GM23338 (cell line): Measurements from ENCODE around the gene KLF11. TPM values are rescaled to one million over a fixed set of nuclear protein-coding genes. Genes with fewer than 3 reads are reported as not detected.

Source experiments
- ATAC-seq: fragments of 200-7000 bp; cut with Tn5 transposase; 3 replicates; pipeline ENCODE4 v1.9.1; 2020
- DNase-seq: peaks from one replicate; pipeline ENCODE4 v3.0.0-alpha.2; 2015; ENCODE audit warnings: low spot score
- H2AFZ ChIP-seq: fragments of 200-600 bp; sonication (generic); 2 replicates; pipeline ENCODE4 v1.8.0; 2016; ENCODE audit warnings: antibody characterized with exemption, mild to moderate bottlenecking, moderate library complexity
- H3F3A ChIP-seq: fragments of 200-600 bp; sonication (generic); replicated peaks from 2 replicates; pipeline ENCODE4 v1.8.0; 2017; ENCODE audit warnings: antibody characterized with exemption, mixed run types, low read depth
- H3K27ac ChIP-seq: fragments of 200-600 bp; sonication (generic); 2 replicates; pipeline ENCODE4 v1.6.1; 2016; ENCODE audit warnings: low read depth
- H3K27me3 ChIP-seq: fragments of 200-600 bp; sonication (generic); 2 replicates; pipeline ENCODE4 v1.8.0; 2016; ENCODE audit warnings: mild to moderate bottlenecking, mixed run types, moderate library complexity; ENCODE audit not compliant: insufficient read depth
- H3K36me3 ChIP-seq: fragments of 200-600 bp; sonication (generic); 2 replicates; pipeline ENCODE4 v1.8.0; 2016; ENCODE audit warnings: mild to moderate bottlenecking; ENCODE audit not compliant: insufficient read depth
- H3K4me1 ChIP-seq: fragments of 200-600 bp; sonication (generic); 2 replicates; pipeline ENCODE4 v1.8.0; 2016; ENCODE audit warnings: mild to moderate bottlenecking, moderate library complexity; ENCODE audit not compliant: insufficient read depth
- H3K4me2 ChIP-seq: fragments of 200-600 bp; sonication (generic); 2 replicates; pipeline ENCODE4 v1.7.1; 2017; ENCODE audit warnings: mixed run types
- H3K4me3 ChIP-seq: fragments of 200-600 bp; sonication (generic); 2 replicates; pipeline ENCODE4 v1.6.1; 2016; ENCODE audit warnings: mixed run types
- H3K79me2 ChIP-seq: fragments of 200-600 bp; sonication (generic); replicated peaks from 2 replicates; pipeline ENCODE4 v1.8.0; 2017; ENCODE audit warnings: mild to moderate bottlenecking; ENCODE audit not compliant: insufficient read depth
- H3K9me2 ChIP-seq: fragments of 200-600 bp; sonication (generic); 2 replicates; pipeline ENCODE4 v1.8.0; 2017; ENCODE audit not compliant: insufficient read depth
- H4K20me1 ChIP-seq: fragments of 200-600 bp; sonication (generic); replicated peaks from 2 replicates; pipeline ENCODE4 v1.8.0; 2017; ENCODE audit warnings: mild to moderate bottlenecking; ENCODE audit not compliant: insufficient read depth
- H3K27ac Mint-ChIP-seq: 2 replicates; pipeline ENCODE4 v1.8.0; 2020; ENCODE audit warnings: inconsistent platforms, mild to moderate bottlenecking, moderate library complexity, mixed read lengths
- H3K27me3 Mint-ChIP-seq: 3 replicates; pipeline ENCODE4 v1.8.0; 2022; ENCODE audit warnings: low read depth, mild to moderate bottlenecking, moderate library complexity, mixed read lengths, inconsistent platforms; ENCODE audit not compliant: insufficient read depth, poor library complexity
- H3K36me3 Mint-ChIP-seq: 3 replicates; pipeline ENCODE4 v1.8.0; 2021; ENCODE audit warnings: low read depth, mild to moderate bottlenecking, inconsistent platforms, moderate library complexity, mixed read lengths
- H3K4me1 Mint-ChIP-seq: 3 replicates; pipeline ENCODE4 v1.8.0; 2020; ENCODE audit warnings: mild to moderate bottlenecking, inconsistent platforms, mixed read lengths
- H3K4me3 Mint-ChIP-seq: 3 replicates; pipeline ENCODE4 v1.8.0; 2021; ENCODE audit warnings: moderate library complexity, mild to moderate bottlenecking, inconsistent platforms, mixed read lengths
- H3K9me3 Mint-ChIP-seq: 3 replicates; pipeline ENCODE4 v1.8.0; 2020; ENCODE audit warnings: moderate library complexity, mild to moderate bottlenecking, inconsistent platforms, mixed read lengths
- CREB1 ChIP-seq: fragments of 250-450 bp; sonication (Bioruptor Pico); IDR thresholded peaks from 2 replicates; pipeline ENCODE4 v1.5.0; 2020; ENCODE audit warnings: low read depth, mild to moderate bottlenecking, moderate library complexity
- CTCF ChIP-seq, 2 experiments: fragments of 200-600 bp in 1 of 2; sonication (generic) in 1 of 2; conservative IDR thresholded peaks; 2 replicates each; pipeline versions ENCODE4 v1.5.1 to v1.6.1; 2016 to 2017; ENCODE audit warnings: antibody characterized with exemption in 2 of 2, low read depth in 2 of 2, mild to moderate bottlenecking in 2 of 2, moderate library complexity in 1 of 2
- EZH2 ChIP-seq: fragments of 200-600 bp; sonication (generic); IDR thresholded peaks from one replicate; pipeline ENCODE4 v1.8.0; 2017; ENCODE audit warnings: antibody characterized with exemption, mild to moderate bottlenecking, low read depth; ENCODE audit not compliant: unreplicated experiment
- EZH2phosphoT487 ChIP-seq: fragments of 200-600 bp; sonication (generic); IDR thresholded peaks from one replicate; pipeline ENCODE4 v1.8.1; 2018; ENCODE audit warnings: antibody characterized with exemption; ENCODE audit not compliant: unreplicated experiment
- JUNB ChIP-seq: IDR thresholded peaks from one replicate; pipeline ENCODE4 v1.6.1; 2016; ENCODE audit warnings: antibody characterized with exemption; ENCODE audit not compliant: unreplicated experiment
- POLR2AphosphoS5 ChIP-seq: IDR thresholded peaks from 2 replicates; pipeline ENCODE4 v1.6.1; 2016; ENCODE audit warnings: antibody characterized with exemption, low read depth
- ZNF331 ChIP-seq: fragments of 250-450 bp; sonication (Bioruptor Pico); IDR thresholded peaks from 2 replicates; pipeline ENCODE4 v1.5.0; 2020; ENCODE audit warnings: low read depth, mild to moderate bottlenecking, moderate library complexity
- ZNF462 ChIP-seq: fragments of 250-450 bp; sonication (Bioruptor Pico); IDR thresholded peaks from 2 replicates; pipeline ENCODE4 v1.5.0; 2020; ENCODE audit warnings: mild to moderate bottlenecking, moderate library complexity
- polyA plus RNA-seq: library from polyadenylated mRNA; unstranded; fragments of >200 nt; fragmentation: Nextera tagmentation; extraction: Ambion mirVana; gene quantifications from 2 replicates; pipeline ENCODE4 v1.2.1, GENCODE V29; 2016
- total RNA-seq: library from RNA; depleted of rRNA; stranded (reverse); fragments of >200 nt; shearing (Covaris generic); gene quantifications from 2 replicates; pipeline ENCODE4 v1.2.3, GENCODE V29; 2014
- TF ChIP-seq, protein P1 (sequence below): IDR thresholded peaks from 2 replicates; pipeline ENCODE4 v1.6.1; 2016; ENCODE audit warnings: antibody characterized with exemption
- TF ChIP-seq, protein P2 (sequence below): IDR thresholded peaks from one replicate; pipeline ENCODE4 v1.6.1; 2018; ENCODE audit warnings: antibody characterized with exemption; ENCODE audit not compliant: unreplicated experiment

The KLF11 gene
- total and polyA plus RNA-seq, 2 experiments from 2014 or later: 1.4 to 5.6 TPM

DNA sequence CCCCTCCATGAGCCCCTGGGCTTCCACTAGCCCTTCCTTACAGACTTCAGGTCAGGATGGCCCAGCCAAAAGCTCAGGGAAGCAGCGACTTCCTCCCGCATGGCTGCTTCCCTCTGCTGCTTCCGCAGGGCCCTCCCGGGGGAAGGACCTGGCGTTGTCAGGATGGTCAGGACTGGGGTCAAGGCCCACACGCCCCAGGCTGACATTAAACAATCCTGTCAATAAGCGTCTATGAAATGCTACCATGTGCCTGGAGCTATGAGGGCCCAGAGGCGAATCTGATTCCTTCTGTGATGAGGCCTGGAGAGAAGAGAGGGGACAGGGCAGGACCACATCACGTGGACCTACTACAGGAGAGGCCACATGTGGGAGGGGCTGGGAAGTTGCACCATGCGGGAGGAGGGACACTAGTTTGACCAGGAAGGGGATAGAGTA lies 19.6 kb downstream of the KLF11 start:
- DNase-seq: no peak
- Histone ChIP-seq H3K4me1 (no peaks in the 10 kb centered on the region; the same call in 1 of the 2 replicates), H3K9me2 (no peaks in the 10 kb centered on the region), H2AFZ (no peak overlapping the region), H3K4me2 (no peak overlapping the region), H4K20me1 (no peaks in the 10 kb centered on the region), H3K27ac (no peak overlapping the region), H3K79me2 (no peaks in the 10 kb centered on the region), H3K4me3 (no peak overlapping the region), H3K36me3 (no peaks in the 10 kb centered on the region), H3F3A (peaks cover 4% of the 10 kb centered on the region; the same call in 1 of the 2 replicates), H3K27me3 (no peaks in the 10 kb centered on the region)
- Mint-ChIP-seq H3K4me3 (no peak overlapping the region; the same call in 2 of the 3 replicates), H3K9me3 (peaks cover 6% of the 10 kb centered on the region; the same call in 2 of the 3 replicates), H3K27me3 (peaks cover 11% of the 10 kb centered on the region), H3K27ac (no peak overlapping the region), H3K4me1 (peaks cover 13% of the 10 kb centered on the region), H3K36me3 (peaks cover 3% of the 10 kb centered on the region; the same call in 1 of the 3 replicates)
- ATAC-seq: no peak
- TF ChIP-seq CREB1 (CRISPR knock-in tag) (no peak), JUNB (no peak), EZH2 (no peak), EZH2phosphoT487 (no peak), CTCF (conservative IDR thresholded peaks at IDR 0.05; ENCODE audit: low read depth in 2 of 2) (no peak), ZNF462 (CRISPR knock-in tag) (no peak), ZNF331 (CRISPR knock-in tag) (no peak), POLR2AphosphoS5 (no peak)
- TF ChIP-seq, protein P1, sequence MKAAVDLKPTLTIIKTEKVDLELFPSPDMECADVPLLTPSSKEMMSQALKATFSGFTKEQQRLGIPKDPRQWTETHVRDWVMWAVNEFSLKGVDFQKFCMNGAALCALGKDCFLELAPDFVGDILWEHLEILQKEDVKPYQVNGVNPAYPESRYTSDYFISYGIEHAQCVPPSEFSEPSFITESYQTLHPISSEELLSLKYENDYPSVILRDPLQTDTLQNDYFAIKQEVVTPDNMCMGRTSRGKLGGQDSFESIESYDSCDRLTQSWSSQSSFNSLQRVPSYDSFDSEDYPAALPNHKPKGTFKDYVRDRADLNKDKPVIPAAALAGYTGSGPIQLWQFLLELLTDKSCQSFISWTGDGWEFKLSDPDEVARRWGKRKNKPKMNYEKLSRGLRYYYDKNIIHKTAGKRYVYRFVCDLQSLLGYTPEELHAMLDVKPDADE: no peak
- TF ChIP-seq, protein P2, sequence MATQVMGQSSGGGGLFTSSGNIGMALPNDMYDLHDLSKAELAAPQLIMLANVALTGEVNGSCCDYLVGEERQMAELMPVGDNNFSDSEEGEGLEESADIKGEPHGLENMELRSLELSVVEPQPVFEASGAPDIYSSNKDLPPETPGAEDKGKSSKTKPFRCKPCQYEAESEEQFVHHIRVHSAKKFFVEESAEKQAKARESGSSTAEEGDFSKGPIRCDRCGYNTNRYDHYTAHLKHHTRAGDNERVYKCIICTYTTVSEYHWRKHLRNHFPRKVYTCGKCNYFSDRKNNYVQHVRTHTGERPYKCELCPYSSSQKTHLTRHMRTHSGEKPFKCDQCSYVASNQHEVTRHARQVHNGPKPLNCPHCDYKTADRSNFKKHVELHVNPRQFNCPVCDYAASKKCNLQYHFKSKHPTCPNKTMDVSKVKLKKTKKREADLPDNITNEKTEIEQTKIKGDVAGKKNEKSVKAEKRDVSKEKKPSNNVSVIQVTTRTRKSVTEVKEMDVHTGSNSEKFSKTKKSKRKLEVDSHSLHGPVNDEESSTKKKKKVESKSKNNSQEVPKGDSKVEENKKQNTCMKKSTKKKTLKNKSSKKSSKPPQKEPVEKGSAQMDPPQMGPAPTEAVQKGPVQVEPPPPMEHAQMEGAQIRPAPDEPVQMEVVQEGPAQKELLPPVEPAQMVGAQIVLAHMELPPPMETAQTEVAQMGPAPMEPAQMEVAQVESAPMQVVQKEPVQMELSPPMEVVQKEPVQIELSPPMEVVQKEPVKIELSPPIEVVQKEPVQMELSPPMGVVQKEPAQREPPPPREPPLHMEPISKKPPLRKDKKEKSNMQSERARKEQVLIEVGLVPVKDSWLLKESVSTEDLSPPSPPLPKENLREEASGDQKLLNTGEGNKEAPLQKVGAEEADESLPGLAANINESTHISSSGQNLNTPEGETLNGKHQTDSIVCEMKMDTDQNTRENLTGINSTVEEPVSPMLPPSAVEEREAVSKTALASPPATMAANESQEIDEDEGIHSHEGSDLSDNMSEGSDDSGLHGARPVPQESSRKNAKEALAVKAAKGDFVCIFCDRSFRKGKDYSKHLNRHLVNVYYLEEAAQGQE: no peak
